ENCODE measurements around the gene SNX21. TPM values are rescaled to one million over a fixed set of nuclear protein-coding genes. Genes with fewer than 3 reads are reported as not detected.

The SNX21 gene
- total RNA-seq, 1 experiment from 2014 or later = 11.9 TPM

DNA sequence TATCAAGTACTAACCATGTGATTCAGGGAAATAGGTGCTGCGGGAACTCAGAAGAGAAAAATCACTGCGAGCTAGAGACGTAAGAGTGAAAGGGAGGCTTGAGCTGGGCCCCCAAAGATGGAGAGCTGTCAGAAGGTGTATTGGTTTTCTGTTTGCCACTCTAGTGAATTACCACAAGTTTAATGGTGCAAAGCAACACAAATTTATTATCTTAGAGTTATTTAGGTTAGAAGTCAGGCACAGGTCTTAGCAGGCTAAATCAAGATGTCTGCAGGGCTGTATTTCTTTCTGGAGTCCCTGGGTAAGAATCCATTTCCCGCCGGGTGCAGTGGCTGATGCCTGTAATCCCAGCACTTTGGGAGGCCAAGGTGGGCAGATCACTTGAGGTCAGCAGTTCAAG, 26.3 kb downstream of the SNX21 start:
- H3K27ac ChIP-seq (ENCODE audit: low read depth, low read length) = no peak overlapping the region
- no peaks in the 10 kb centered on the region for H3K27me3 ChIP-seq (ENCODE audit: insufficient read depth, low read length)
- no peak overlapping the region for H3K9ac ChIP-seq (ENCODE audit: low read length)
- intact Hi-C loops (cut with micrococcal nuclease) = no loop called here
- ChIA-PET CTCF (no interaction called here), RAD21 (ENCODE audit: low non-redundant PET in 1 of 2, low total read pairs in 2 of 2, uncharacterized antibody in 2 of 2, unreplicated experiment in 2 of 2) (no interaction called here), POLR2A (no interaction called here)
- H4K20me1 ChIP-seq (ENCODE audit: insufficient read depth) = no peaks in the 10 kb centered on the region
- H2AFZ ChIP-seq (ENCODE audit: low read depth, low read length, poor library complexity, severe bottlenecking) = no peak overlapping the region
- no TSS peak for BruUV-seq (replicated peaks)
- H3K79me2 ChIP-seq (ENCODE audit: insufficient read depth, low read length) = 0 out of 2 replicates have a peak, but pooled peaks cover 12% of the 10 kb centered on the region
- TF ChIP-seq EZH2 (IDR thresholded peaks at IDR 0.05) (no peak), TCF7L2 (IDR thresholded peaks at IDR 0.05; ENCODE audit: borderline replicate concordance, extremely low read depth, insufficient read depth, insufficient read length) (no peak), FOSL1 (IDR thresholded peaks at IDR 0.05; ENCODE audit: low read depth) (no peak), SIN3A (IDR thresholded peaks at IDR 0.05; ENCODE audit: low read depth) (no peak), ZFX (IDR thresholded peaks at IDR 0.05) (no peak), POLR2AphosphoS5 (IDR thresholded peaks at IDR 0.05; ENCODE audit: low read depth, low read length) (no peak), ZNF274 (IDR thresholded peaks at IDR 0.05; ENCODE audit: low read depth, low read length) (no peak), MAX (IDR thresholded peaks at IDR 0.05) (no peak), REST (IDR thresholded peaks at IDR 0.05; ENCODE audit: low read depth) (no peak), CBX3 (IDR thresholded peaks at IDR 0.05; ENCODE audit: low read depth) (no peak), JUND (IDR thresholded peaks at IDR 0.05) (no peak), ATF3 (IDR thresholded peaks at IDR 0.05) (no peak), POLR2A (IDR thresholded peaks at IDR 0.05; ENCODE audit: borderline replicate concordance, extremely low read depth, insufficient read depth, insufficient read length) (no peak), SRF (IDR thresholded peaks at IDR 0.05; ENCODE audit: low read depth) (no peak), ZBTB33 (IDR thresholded peaks at IDR 0.05; ENCODE audit: extremely low read depth, insufficient replicate concordance, low read length) (no peak), CEBPB (IDR thresholded peaks at IDR 0.05; ENCODE audit: low read depth) (no peak), EGR1 (IDR thresholded peaks at IDR 0.05; ENCODE audit: low read depth) (no peak), RAD21 (IDR thresholded peaks at IDR 0.05; ENCODE audit: low read depth) (no peak)
- TF ChIP-seq, protein P1, sequence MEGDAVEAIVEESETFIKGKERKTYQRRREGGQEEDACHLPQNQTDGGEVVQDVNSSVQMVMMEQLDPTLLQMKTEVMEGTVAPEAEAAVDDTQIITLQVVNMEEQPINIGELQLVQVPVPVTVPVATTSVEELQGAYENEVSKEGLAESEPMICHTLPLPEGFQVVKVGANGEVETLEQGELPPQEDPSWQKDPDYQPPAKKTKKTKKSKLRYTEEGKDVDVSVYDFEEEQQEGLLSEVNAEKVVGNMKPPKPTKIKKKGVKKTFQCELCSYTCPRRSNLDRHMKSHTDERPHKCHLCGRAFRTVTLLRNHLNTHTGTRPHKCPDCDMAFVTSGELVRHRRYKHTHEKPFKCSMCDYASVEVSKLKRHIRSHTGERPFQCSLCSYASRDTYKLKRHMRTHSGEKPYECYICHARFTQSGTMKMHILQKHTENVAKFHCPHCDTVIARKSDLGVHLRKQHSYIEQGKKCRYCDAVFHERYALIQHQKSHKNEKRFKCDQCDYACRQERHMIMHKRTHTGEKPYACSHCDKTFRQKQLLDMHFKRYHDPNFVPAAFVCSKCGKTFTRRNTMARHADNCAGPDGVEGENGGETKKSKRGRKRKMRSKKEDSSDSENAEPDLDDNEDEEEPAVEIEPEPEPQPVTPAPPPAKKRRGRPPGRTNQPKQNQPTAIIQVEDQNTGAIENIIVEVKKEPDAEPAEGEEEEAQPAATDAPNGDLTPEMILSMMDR (IDR thresholded peaks at IDR 0.05 in 2 of 3, conservative IDR thresholded peaks at IDR 0.05 in 1 of 3; ENCODE audit: borderline replicate concordance in 1 of 3, insufficient read depth in 1 of 3, low read depth in 2 of 3, low read length in 2 of 3) = no peak
- DNase-seq (ENCODE audit: low read depth, low spot score) = no peak
- no peak for ATAC-seq
- no peaks in the 10 kb centered on the region for H3K9me3 ChIP-seq (ENCODE audit: control insufficient read depth in 1 of 2, insufficient read depth in 1 of 2, low read depth in 1 of 2, low read length in 2 of 2)
- H3K4me2 ChIP-seq (ENCODE audit: low read length) = peak overlapping the region; percentile 50; the same call in 1 of the 2 replicates
- no peaks in the 10 kb centered on the region for H3K36me3 ChIP-seq (ENCODE audit: control insufficient read depth in 1 of 2, insufficient read depth in 2 of 2, low read length in 2 of 2)
- peaks cover 15 to 36% of the 10 kb centered on the region in 2 experiments for H3K4me1 ChIP-seq (ENCODE audit: control insufficient read depth in 1 of 2, insufficient read depth in 2 of 2, low read length in 2 of 2)
- H3K9me2 ChIP-seq (ENCODE audit: insufficient read depth) = no peaks in the 10 kb centered on the region
- H3K4me3 ChIP-seq (replicated peaks in 1 of 2; ENCODE audit: low read depth in 1 of 2, low read length in 2 of 2) = no peak overlapping the region
